ENCODE measurements around the gene MPP4.

The MPP4 gene

GRCh38 chr2:201669865-201670264 lies 28.6 kb downstream of the MPP4 start:
- DNase-seq = no peak

GRCh38 chr2:201668402-201668910 lies 30.0 kb downstream of the MPP4 start:
- no peak for DNase-seq

- DNase-seq = no peak
Measured at GRCh38 chr2:201664334-201664733, 34.1 kb downstream of the MPP4 start.

GRCh38 chr2:201661366-201661765 lies 37.1 kb downstream of the MPP4 start:
- DNase-seq = no peak

GRCh38 chr2:201660293-201660895 lies 38.0 kb downstream of the MPP4 start:
- DNase-seq = no peak

GRCh38 chr2:201656740-201657139 lies 41.7 kb downstream of the MPP4 start:
- DNase-seq = no peak

- no peak for DNase-seq
Measured at GRCh38 chr2:201656102-201656501, 42.3 kb downstream of the MPP4 start.

GRCh38 chr2:201654616-201655384 lies 43.6 kb downstream of the MPP4 start:
- no peak for DNase-seq

- DNase-seq = no peak
Measured at GRCh38 chr2:201653221-201653620, 45.2 kb downstream of the MPP4 start.

GRCh38 chr2:201649442-201649841 lies 49.0 kb downstream of the MPP4 start:
- DNase-seq = no peak

GRCh38 chr2:201647431-201647830 lies 51.0 kb downstream of the MPP4 start:
- DNase-seq = no peak

- DNase-seq = no peak
Measured at GRCh38 chr2:201644001-201644400, 54.4 kb downstream of the MPP4 start.

GRCh38 chr2:201643216-201643890 lies 55.1 kb downstream of the MPP4 start, which contains the start of gene TMEM237:
TSS of gene TMEM237 (minus strand) at chr2:201643503. CDS start at chr2:201643400, 103 bp downstream.
- DNase-seq = no peak

GRCh38 chr2:201642579-201643215 lies 55.7 kb downstream of the MPP4 start:
- DNase-seq = peak; percentile 67

- DNase-seq = peak; percentile 67
Measured at GRCh38 chr2:201642086-201642578, 56.3 kb downstream of the MPP4 start.

- DNase-seq = no peak
Measured at GRCh38 chr2:201639205-201639604, 59.2 kb downstream of the MPP4 start.

GRCh38 chr2:201638326-201638725 lies 60.1 kb downstream of the MPP4 start:
- no peak for DNase-seq

- DNase-seq = no peak
Measured at GRCh38 chr2:201633661-201634249, 64.7 kb downstream of the MPP4 start.

- DNase-seq = no peak
Measured at GRCh38 chr2:201631041-201631440, 67.4 kb downstream of the MPP4 start.

- no peak for DNase-seq
Measured at GRCh38 chr2:201630577-201630976, 67.9 kb downstream of the MPP4 start.

GRCh38 chr2:201628545-201628944 lies 69.9 kb downstream of the MPP4 start:
- no peak for DNase-seq

GRCh38 chr2:201622306-201622970 lies 76.0 kb downstream of the MPP4 start:
- DNase-seq = no peak

All from NCI-H1092 (cell line).